DMS153 (cell line): ENCODE results near the gene ARSB.

ENCODE experiments used
- DNase-seq: peaks from one replicate; lab custom pipeline; 2025; lab: John Stamatoyannopoulos, UW

Gene ARSB

GRCh38 chr5:78985116-78985724 lies at the start of gene ARSB:
ARSB (minus strand) TSS chr5:78985310; CDS start chr5:78985248, 62 bp downstream.
- DNase-seq = no peak

- no peak for DNase-seq
These were observed 47.7 kb upstream of the ARSB start for GRCh38 chr5:79032782-79033181.

- no peak for DNase-seq
These were observed 47.1 kb upstream of the ARSB start for GRCh38 chr5:79032031-79032695.

- no peak for DNase-seq
These were observed 46.4 kb upstream of the ARSB start for GRCh38 chr5:79031485-79031867.

- DNase-seq = no peak
These were observed 45.8 kb upstream of the ARSB start for GRCh38 chr5:79030663-79031484.

GRCh38 chr5:79025054-79025472 lies 40.0 kb upstream of the ARSB start:
- no peak for DNase-seq

GRCh38 chr5:79023947-79024346 lies 38.8 kb upstream of the ARSB start:
- no peak for DNase-seq

GRCh38 chr5:79023348-79023747 lies 38.2 kb upstream of the ARSB start:
- no peak for DNase-seq

- DNase-seq = no peak
These were observed 37.7 kb upstream of the ARSB start for GRCh38 chr5:79022771-79023170.

- no peak for DNase-seq
These were observed 36.6 kb upstream of the ARSB start for GRCh38 chr5:79021753-79022152.

- peak; percentile 4 for DNase-seq
These were observed 35.9 kb upstream of the ARSB start for GRCh38 chr5:79020861-79021561.

- no peak for DNase-seq
These were observed 29.5 kb upstream of the ARSB start for GRCh38 chr5:79014631-79015030.

- no peak for DNase-seq
These were observed 26.8 kb upstream of the ARSB start for GRCh38 chr5:79011869-79012268.

GRCh38 chr5:79011219-79011836 lies 26.2 kb upstream of the ARSB start:
- DNase-seq = no peak

- DNase-seq = no peak
These were observed 23.3 kb upstream of the ARSB start for GRCh38 chr5:79008362-79008761.

GRCh38 chr5:79007872-79008271 lies 22.8 kb upstream of the ARSB start:
- no peak for DNase-seq

- DNase-seq = no peak
These were observed 21.0 kb upstream of the ARSB start for GRCh38 chr5:79005936-79006631.

- DNase-seq = no peak
These were observed 20.0 kb upstream of the ARSB start for GRCh38 chr5:79005151-79005550.

GRCh38 chr5:79002374-79002773 lies 17.3 kb upstream of the ARSB start:
- DNase-seq = no peak

- DNase-seq = no peak
These were observed 16.4 kb upstream of the ARSB start for GRCh38 chr5:79001471-79001870.

GRCh38 chr5:78997090-78997489 lies 12.0 kb upstream of the ARSB start:
- DNase-seq = no peak
